Bronchial epithelial cell (primary cell): ENCODE results near the gene GAL3ST2. TPM values are rescaled to one million over a fixed set of nuclear protein-coding genes. Genes with fewer than 3 reads are reported as not detected.
"Not testable (repeated sequence)": the region's sequence is repeated elsewhere in the genome, so short reads cannot be mapped to it uniquely, and the experiment has no call there.

Experiments
- DNase-seq: peaks from one replicate; pipeline ENCODE4 v3.0.0-alpha.2; 2010; ENCODE audit warnings: low read depth
- FAIRE-seq: peaks from 2 replicates; lab custom pipeline; 2011; peaks lifted over from hg19 to GRCh38; lab: Jason Lieb, UNC
- H3K27me3 ChIP-seq: 2 replicates; pipeline ENCODE4 v1.5.1; 2011; ENCODE audit warnings: low read length; ENCODE audit not compliant: control insufficient read depth, insufficient read depth
- H3K36me3 ChIP-seq: 2 replicates; pipeline ENCODE4 v1.5.1; 2011; ENCODE audit warnings: low read length; ENCODE audit not compliant: control insufficient read depth, insufficient read depth
- H3K4me3 ChIP-seq: 2 replicates; pipeline ENCODE4 v1.5.1; 2011; ENCODE audit warnings: mild to moderate bottlenecking, low read depth, low read length, control low read depth
- total RNA-seq: library from RNA; depleted of rRNA; stranded (reverse); fragments of >200 nt; gene quantifications from 2 replicates; pipeline ENCODE4 v1.2.1, GENCODE V29; 2014
- TF ChIP-seq, protein P1 (sequence below): IDR thresholded peaks from 2 replicates; pipeline ENCODE4 v1.5.1; 2011; ENCODE audit warnings: mild to moderate bottlenecking, moderate library complexity, low read length, control low read depth, inconsistent platforms; ENCODE audit not compliant: insufficient read depth, severe bottlenecking

The GAL3ST2 gene
- total RNA-seq, 1 donor from 2014 or later, result not detected

DNA sequence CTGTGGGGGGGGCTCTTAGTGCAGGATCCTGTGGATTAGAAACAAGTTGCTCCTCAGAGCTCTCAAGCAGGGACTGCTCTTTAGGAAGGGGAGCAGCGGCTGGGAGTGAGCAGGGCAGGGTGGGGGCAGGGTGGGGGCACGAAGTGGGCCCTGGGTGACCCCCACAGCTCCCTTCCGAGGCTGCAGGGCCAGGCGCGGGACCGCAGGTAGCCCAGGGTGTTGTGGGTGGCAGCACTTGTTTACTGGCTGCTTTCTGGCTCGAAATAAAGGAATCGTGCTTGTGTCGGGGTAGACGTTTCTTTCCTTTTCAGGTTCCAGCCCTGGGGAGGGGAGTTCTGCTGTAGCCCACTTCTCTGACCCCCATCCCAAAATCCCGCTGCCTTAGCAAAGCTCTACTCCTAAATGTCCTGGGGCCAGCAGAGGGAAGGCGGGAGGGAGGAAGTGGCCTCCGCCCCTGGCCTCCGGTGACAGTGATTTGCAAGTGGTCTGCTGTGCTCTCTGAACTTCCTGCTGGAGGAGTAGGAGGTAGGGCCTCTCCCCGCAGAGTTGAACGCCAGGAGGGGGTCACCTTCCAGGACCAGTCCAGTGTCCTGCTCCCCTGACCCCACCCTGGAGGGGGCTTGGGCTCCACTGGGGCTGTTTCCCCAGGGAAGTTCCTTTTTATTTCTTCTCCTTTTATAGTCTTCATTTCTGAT lies 40.7 kb downstream of the GAL3ST2 start:
- H3K27me3 ChIP-seq, result no peaks in the 10 kb centered on the region
- DNase-seq (no peak), FAIRE-seq (no peak)
- TF ChIP-seq, protein P1, sequence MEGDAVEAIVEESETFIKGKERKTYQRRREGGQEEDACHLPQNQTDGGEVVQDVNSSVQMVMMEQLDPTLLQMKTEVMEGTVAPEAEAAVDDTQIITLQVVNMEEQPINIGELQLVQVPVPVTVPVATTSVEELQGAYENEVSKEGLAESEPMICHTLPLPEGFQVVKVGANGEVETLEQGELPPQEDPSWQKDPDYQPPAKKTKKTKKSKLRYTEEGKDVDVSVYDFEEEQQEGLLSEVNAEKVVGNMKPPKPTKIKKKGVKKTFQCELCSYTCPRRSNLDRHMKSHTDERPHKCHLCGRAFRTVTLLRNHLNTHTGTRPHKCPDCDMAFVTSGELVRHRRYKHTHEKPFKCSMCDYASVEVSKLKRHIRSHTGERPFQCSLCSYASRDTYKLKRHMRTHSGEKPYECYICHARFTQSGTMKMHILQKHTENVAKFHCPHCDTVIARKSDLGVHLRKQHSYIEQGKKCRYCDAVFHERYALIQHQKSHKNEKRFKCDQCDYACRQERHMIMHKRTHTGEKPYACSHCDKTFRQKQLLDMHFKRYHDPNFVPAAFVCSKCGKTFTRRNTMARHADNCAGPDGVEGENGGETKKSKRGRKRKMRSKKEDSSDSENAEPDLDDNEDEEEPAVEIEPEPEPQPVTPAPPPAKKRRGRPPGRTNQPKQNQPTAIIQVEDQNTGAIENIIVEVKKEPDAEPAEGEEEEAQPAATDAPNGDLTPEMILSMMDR, result no peak
- no peaks in the 10 kb centered on the region for H3K36me3 ChIP-seq
- no peak overlapping the region for H3K4me3 ChIP-seq

DNA sequence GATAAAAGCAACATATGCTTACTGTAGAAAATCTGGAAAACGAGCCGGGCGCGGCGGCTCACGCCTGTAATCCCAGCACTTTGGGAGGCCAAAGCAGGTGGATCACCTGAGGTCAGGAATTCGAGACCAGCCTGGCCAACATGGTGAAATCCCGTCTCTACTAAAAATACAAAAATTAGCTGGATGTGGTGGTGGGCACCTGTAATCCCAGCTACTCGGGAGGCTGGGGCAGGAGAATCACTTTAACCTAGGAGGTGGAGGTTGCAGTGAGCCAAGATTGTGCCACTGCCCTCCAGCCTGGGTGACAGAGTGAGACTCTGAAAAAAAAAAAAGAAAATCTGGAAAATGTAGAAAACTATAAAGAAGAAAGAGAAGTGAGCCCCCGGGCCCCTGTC lies 41.2 kb downstream of the GAL3ST2 start:
- H3K36me3 ChIP-seq, DNase-seq, H3K27me3 ChIP-seq, H3K4me3 ChIP-seq, FAIRE-seq: not testable (repeated sequence)

DNA sequence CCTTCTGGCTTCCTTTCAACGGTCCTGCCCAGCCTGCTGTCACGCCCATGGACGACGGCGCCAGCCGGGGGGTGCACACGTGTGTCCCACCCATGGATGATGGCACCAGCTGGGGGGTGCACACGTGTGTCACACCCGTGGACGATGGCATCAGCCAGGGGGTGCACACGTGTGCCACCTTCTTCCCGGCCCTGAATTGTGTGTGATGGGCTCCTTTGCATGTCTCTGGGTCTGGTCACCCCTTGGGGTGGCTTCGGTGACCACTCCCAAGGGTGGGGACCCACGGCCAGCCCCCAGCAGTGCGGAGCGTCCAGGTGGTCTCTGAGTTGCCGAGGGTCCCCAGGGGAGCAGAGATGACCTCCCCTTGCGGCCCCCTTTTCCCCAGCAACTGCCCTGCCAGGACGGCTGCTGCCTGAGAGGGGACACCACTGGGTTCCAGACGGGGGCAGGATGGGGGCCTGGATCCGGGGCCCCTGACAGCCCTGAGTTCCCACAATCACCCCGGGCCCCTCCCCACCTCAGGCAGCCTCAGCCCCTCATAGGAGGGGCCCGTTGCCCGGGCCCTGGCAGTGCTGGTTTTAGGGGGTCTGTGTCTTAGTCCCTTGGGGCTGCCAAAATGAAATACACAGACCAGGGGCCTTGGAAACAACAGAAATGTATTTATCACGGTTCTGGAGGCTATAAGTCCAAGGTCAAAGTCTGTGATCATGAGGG lies 41.8 kb downstream of the GAL3ST2 start:
- DNase-seq, result no peak
- Histone ChIP-seq H3K4me3 (no peak overlapping the region), H3K27me3 (no peaks in the 10 kb centered on the region), H3K36me3 (no peaks in the 10 kb centered on the region)
- TF ChIP-seq, protein P1, result no peak
- no peak for FAIRE-seq

DNA sequence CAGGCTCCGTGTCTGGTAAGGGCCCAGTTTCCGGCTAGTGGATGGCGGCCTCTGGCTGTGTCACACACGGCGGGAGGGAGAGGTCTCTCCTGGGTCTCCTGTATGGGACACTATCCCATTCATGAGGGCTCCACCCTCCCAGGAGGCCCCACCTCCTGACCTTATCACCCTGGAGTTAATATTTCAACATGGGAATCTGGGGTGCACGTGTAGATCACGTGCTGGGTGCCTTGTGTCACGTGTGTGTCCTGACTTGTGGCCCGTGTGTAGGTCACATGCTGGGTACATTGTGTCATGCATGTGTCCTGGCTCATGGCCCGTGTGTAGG lies 42.3 kb downstream of the GAL3ST2 start:
- Histone ChIP-seq H3K4me3 (no peak overlapping the region), H3K27me3 (no peaks in the 10 kb centered on the region), H3K36me3 (no peaks in the 10 kb centered on the region)
- DNase-seq, result no peak
- TF ChIP-seq, protein P1, result no peak
- no peak for FAIRE-seq

DNA sequence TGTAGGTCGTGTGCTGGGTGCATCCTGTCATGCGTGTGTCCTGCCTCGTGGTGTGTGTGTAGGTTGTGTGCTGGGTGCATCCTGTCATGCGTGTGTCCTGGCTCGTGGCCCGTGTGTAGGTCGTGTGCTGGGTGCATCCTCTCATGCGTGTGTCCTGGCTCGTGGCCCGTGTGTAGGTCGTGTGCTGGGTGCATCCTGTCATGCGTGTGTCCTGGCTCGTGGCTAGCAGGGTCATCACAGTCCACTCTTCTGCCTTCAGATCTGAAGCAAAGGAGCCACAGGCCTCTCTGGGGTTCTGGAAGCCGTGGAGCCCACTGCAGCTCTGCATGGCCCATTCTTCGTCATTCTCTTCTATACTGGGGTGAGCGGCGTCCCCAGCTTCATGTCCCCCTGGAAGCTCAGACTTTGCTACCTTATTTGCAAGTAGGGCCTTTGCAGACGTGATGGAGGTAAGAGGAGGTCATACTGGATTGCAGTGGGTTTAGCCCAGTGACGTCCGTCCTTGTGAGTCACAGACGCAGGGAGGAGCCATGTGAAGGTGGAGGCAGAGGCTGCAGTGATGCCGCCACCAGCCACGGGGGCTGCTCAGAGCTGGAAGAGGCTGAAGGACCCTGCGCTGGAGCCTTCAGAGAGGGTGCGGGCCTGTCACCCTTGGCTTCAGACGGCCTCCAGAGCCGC lies 43.5 kb downstream of the GAL3ST2 start:
- H3K27me3 ChIP-seq, DNase-seq, H3K36me3 ChIP-seq, H3K4me3 ChIP-seq, FAIRE-seq: not testable (repeated sequence)

DNA sequence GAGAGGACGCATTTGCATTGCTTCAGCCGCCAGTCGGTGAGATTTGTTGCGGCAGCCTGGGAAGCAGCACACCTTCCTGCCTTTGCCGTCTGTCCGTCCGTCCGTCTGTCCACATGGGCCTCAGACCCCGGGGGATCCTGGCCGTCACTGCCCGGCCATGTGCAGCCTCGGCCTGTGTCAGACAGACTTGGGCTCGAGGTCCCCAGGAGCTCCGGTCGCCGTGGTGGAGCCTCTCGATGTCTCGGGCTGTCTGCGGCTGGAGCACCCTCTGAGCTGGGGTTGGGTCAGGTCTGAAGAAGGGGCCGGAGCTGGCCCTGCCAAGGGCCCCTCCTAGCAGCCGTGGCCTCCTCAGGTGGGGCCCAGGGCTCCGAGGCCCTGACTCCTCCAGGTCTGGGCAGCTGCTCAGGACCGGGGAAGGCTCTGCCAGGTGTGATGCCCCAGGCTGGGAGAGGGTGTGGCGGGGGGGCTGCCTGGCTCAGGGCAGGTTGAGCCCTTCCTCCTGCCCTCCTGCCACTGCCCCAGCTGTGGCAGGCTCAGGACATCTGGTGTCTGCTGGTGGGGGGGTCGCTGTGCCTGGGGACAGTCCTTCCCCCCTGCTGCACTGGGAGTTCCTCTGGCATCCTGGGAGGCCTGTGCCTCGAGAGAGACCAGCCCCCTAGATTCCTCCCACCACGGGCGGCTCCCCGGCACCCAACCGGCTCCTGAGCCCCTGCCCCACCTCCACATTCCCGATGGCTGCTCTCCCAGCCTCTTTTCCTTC lies 44.2 kb downstream of the GAL3ST2 start:
- Histone ChIP-seq H3K27me3 (no peaks in the 10 kb centered on the region), H3K4me3 (no peak overlapping the region), H3K36me3 (no peaks in the 10 kb centered on the region)
- DNase-seq, result no peak
- TF ChIP-seq, protein P1, result no peak
- FAIRE-seq, result no peak
